ENCODE data around the gene URB1.

The URB1 gene

DNA sequence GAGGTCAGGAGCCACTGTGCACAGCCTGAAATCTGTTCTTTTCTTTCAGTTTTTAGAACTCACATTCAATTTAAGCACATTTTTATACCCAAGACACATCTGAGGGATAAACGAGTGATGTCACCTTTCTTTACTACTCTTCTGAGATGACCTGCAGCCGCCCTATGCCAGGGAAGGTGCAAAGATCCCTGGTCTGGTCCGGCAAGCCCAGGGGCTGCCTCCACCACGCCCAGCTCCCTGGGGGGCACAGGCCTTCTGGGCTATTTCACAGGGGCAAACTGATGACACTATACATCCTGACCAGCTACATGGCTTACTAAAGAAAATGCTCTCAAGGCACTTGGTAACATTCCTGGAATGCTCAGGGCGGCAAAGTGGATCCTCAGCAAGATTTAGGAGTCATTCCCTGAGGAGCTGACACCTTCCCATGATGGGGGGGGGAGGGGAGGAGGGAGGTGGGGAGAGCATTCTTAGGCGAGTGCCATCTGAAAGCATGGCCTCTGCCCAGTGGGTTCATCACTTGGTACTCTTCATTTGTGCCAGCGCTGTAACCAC lies 82.8 kb downstream of the URB1 start:
- CTCF ChIA-PET: interaction anchor here (1.0 to 1.4 kb wide), 3 partner anchors 14 to 292 kb away, joined by 3 to 6 read pairs (median 4); no protein-coding TSS in a partner anchor
- POLR2A ChIA-PET: no interaction called here
- H3K4me3 ChIP-seq (ENCODE audit: low read depth, low read length): no peak overlapping the region
- DNase-seq (ENCODE audit: low read depth, low spot score): no peak
- TF ChIP-seq, protein P1, sequence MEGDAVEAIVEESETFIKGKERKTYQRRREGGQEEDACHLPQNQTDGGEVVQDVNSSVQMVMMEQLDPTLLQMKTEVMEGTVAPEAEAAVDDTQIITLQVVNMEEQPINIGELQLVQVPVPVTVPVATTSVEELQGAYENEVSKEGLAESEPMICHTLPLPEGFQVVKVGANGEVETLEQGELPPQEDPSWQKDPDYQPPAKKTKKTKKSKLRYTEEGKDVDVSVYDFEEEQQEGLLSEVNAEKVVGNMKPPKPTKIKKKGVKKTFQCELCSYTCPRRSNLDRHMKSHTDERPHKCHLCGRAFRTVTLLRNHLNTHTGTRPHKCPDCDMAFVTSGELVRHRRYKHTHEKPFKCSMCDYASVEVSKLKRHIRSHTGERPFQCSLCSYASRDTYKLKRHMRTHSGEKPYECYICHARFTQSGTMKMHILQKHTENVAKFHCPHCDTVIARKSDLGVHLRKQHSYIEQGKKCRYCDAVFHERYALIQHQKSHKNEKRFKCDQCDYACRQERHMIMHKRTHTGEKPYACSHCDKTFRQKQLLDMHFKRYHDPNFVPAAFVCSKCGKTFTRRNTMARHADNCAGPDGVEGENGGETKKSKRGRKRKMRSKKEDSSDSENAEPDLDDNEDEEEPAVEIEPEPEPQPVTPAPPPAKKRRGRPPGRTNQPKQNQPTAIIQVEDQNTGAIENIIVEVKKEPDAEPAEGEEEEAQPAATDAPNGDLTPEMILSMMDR (IDR thresholded peaks at IDR 0.05; ENCODE audit: insufficient read depth, low read length, missing control alignments): no peak

DNA sequence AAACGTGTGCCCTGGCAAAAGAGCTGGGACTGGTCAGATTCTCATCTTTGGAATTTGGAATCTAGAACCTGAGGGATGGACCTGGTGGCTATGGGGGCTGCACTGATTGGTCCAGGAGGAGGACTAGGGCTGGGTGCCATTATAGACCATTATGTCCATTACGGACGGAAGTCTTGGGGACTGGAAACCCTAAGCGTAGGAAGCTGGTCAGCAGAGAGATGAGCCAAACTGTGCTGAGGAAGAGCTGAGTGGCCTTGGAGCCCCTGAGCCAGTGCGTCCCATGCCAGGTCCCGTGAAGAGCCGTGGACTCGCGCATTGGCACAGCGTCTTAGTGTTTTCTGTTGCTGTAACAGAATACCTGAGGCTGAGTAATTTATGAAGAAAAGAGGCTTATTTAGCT lies 84.1 kb downstream of the URB1 start:
- TF ChIP-seq, protein P1 (IDR thresholded peaks at IDR 0.05; ENCODE audit: insufficient read depth, low read length, missing control alignments): no peak
- POLR2A ChIA-PET: interaction anchor here (0.7 kb wide), 1 partner anchor 9 kb away, joined by 3 read pairs; no protein-coding TSS in a partner anchor

DNA sequence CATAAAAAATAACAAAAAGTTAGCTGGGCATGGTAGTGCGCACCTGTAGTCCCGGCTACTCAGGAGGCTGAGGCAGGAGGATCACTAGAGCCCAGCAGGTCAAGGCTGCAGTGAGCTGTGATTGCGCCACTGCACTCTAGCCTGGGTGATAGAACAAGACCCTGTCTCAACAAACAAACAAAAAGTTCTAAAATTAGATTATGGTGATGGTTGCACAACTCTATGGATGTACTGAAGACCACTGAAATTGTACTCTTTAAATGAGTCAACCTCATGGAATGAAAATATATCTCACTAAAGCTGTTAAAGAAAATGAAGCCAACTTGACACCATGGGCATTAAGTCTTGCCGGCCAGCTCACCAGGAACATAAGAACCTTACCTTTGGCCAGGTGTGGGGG lies 85.1 kb downstream of the URB1 start:
- ChIA-PET POLR2A (interaction anchor here (0.7 kb wide), 1 partner anchor 10 kb away, joined by 3 read pairs; no protein-coding TSS in a partner anchor), CTCF (interaction anchor here (0.9 to 1.5 kb wide), 2 partner anchors 8 to 293 kb away, joined by 3 to 4 read pairs; no protein-coding TSS in a partner anchor)
- no peak for DNase-seq (ENCODE audit: low read depth, low spot score)
- no peak overlapping the region for H3K4me3 ChIP-seq (ENCODE audit: low read depth, low read length)
- TF ChIP-seq, protein P1 (IDR thresholded peaks at IDR 0.05; ENCODE audit: insufficient read depth, low read length, missing control alignments): no peak

More for the DNA sequence above, 84.1 kb downstream of the URB1 start:
- CTCF ChIA-PET: interaction anchor here (1.4 to 1.5 kb wide), 3 partner anchors 9 to 293 kb away, joined by 4 to 6 read pairs (median 4); no protein-coding TSS in a partner anchor
- H3K4me3 ChIP-seq (ENCODE audit: low read depth, low read length): no peak overlapping the region
- no peak for DNase-seq (ENCODE audit: low read depth, low spot score)

DNA sequence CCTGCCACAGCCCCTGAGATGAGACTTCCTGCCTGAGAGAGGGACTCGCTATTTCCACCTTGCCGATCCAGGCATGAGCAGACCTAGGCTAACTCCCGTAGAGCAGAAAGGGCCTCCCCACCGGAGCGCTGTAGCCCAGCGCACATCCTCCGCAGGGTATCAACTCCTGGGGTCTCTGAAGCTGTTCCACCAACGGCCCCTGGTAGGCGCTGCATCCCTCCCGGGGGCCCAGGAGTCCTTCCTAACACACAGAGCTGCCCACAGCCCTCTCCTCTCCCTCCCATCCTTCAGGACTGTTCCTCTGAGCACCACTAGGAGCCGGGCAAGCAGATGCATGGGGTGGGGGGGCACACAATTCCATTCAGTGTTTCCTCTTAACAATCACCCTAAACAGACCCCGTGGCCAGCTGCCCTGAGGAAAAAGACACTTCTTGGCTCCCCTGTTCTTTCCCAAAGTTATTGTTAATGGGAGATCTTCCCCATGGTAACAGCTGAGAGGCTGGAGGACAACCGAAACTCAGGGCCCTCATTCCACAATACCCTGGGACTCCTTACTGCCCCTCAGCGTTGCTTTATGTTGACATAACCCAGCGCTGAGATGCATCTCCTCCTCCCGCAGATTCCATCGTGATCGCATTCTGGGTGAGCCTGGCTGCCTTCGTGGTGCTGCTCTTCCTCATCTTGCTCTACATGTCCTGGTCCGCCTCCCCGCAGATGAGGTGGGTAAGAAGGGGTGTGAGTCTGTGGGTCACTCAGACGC lies 86.6 kb downstream of the URB1 start:
- ChIA-PET POLR2A (no interaction called here), CTCF (no interaction called here)
- no peak for DNase-seq (ENCODE audit: low read depth, low spot score)
- TF ChIP-seq, protein P1 (IDR thresholded peaks at IDR 0.05; ENCODE audit: insufficient read depth, low read length, missing control alignments): no peak
- H3K4me3 ChIP-seq (ENCODE audit: low read depth, low read length): no peak overlapping the region

DNA sequence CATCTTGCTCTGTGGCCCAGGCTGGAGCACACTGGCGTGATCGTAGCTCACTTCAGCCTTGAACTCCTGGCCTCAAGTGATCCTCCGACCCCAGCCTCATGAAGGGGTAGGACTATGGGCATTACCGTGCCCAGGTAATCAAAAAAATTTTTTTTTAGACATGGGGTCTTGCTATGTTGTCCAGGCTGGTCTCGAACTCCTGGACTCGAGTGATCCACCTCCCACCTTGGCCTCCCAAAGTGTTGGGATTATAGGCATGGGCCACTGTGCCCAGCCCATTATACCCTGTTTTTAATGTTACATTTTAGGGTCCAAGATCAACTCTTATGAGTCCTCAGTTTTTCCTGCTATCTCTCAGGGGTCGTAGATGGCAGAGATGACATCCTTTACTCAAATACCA lies 87.8 kb downstream of the URB1 start:
- ChIA-PET POLR2A (no interaction called here), CTCF (no interaction called here)
- no peak overlapping the region for H3K4me3 ChIP-seq (ENCODE audit: low read depth, low read length)
- no peak for DNase-seq (ENCODE audit: low read depth, low spot score)
- TF ChIP-seq, protein P1 (IDR thresholded peaks at IDR 0.05; ENCODE audit: insufficient read depth, low read length, missing control alignments): no peak

DNA sequence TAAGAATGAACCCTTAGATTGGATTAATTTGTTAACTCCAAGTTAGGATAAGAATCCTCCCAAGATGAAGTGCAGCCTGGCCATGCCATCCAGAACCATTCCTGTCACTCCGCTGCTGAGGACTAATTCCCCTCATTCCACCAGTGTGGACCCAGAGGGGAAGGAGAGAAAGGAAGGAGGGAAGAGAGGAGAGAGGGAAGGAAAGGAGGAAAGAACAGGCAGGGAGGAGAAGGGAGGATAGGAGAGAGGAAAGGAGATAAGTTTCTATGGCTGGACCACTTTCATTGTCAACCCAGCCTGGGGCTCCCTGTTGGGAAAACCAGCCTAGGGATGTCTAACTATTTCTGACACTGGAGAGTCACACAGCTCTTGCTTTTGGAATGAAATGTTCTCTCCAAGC lies 89.4 kb downstream of the URB1 start:
- CTCF ChIA-PET: no interaction called here
- DNase-seq (ENCODE audit: low read depth, low spot score): no peak
- POLR2A ChIA-PET: no interaction called here
- no peak overlapping the region for H3K4me3 ChIP-seq (ENCODE audit: low read depth, low read length)
- TF ChIP-seq, protein P1 (IDR thresholded peaks at IDR 0.05; ENCODE audit: insufficient read depth, low read length, missing control alignments): no peak
